HG02588 (cell line): ENCODE measurements around the gene CWF19L2.
"Not testable (repeated sequence)": the region's sequence is repeated elsewhere in the genome, so short reads cannot be mapped to it uniquely, and the experiment has no call there.

Experiments
- ATAC-seq: cut with Tn5 transposase; IDR thresholded peaks from one replicate; pipeline ENCODE4 v1.9.1; 2021; ENCODE audit warnings: mild to moderate bottlenecking, moderate library complexity; ENCODE audit not compliant: unreplicated experiment

Gene CWF19L2

GRCh38 chr11:107457558-107458271 lies at the start of gene CWF19L2:
TSS of gene CWF19L2 (minus strand) at chr11:107457825. CDS start at chr11:107457816, 9 bp downstream.
- ATAC-seq = peak; percentile 99

DNA sequence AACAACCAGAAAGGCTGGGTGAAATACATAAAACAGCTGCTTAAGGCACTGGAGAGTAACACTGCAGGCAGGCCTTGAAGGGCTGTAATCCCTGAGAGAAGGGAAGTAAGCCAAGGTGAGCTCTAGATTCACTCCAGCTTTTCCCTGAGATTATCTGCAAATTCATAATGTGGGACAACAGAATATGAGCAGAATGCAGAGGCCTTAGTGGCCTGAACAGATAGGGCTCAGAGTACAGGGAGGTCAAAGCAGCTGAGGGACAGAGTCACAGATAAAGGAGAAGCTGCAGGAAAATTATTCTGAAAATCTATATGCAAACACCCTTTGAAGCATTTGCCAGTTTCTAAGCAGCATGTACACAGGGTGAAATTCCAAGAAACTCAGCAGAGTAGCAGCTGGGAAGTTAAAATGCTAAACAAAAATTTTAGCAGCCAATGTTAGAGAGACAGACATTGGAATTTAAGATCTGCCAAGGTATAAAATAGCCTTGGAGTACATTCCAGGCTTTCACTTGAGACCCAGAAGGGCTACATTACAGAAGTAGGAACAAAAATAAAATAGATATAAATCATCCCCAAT lies 48.1 kb upstream of the CWF19L2 start:
- ATAC-seq = no peak

- no peak for ATAC-seq
These were observed 47.4 kb upstream of the CWF19L2 start for GRCh38 chr11:107504981-107505380.

DNA sequence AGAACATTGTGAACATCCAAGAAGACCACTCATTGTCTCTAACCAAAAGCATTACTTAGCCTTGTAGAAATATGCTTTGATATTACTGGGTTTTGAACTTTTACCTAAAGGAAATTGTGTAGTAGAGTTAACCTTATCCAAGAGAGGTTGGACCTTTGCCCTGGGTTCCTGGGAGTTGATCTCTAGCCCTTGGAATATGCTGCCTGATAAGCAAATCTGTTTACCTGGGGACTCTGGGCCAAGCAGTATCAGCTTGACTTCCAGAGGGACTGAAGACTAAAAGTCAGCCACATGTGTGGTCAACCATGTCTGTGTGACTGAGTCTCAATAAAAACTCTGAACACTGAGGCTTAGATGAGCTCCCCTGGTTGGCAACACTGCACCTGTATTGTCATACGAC lies 44.1 kb upstream of the CWF19L2 start:
- no peak for ATAC-seq

DNA sequence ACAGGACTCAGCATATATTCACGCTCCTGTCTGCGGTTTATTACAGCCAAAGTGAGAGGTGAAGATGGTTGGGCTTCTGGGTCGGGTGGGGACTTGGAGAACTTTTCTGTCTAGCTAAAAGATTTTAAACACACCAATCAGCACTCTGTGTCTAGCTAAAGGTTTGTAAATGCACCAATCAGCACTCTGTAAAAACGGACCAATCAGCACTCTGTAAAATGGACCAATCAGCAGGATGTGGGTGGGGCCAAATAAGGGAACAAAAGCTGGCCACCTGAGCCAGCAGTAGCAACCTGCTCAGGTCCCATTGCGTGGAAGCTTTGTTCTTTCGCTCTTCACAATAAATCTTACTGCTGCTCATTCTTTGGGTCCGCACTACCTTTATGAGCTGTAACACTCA lies 39.7 kb upstream of the CWF19L2 start:
- not testable (repeated sequence) for ATAC-seq

DNA sequence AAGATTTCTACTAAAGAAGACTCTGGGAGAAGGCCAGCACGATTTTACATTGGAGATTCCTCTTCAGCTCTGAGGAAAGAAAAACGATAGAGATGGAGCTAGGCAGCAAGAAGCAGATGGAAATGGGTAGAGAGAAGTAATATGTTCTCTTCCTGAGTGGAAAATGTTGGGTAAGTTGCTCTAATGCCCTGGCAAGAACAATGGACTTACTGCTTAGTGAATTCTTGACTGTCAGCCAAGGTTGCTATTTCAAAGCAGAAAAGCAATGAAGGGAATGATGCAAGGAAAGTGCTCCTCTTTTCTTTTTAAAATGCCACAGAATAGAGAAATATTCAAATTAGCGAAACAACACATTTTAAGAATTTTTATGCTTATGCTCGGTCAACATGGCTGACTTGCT lies 38.4 kb upstream of the CWF19L2 start:
- no peak for ATAC-seq

DNA sequence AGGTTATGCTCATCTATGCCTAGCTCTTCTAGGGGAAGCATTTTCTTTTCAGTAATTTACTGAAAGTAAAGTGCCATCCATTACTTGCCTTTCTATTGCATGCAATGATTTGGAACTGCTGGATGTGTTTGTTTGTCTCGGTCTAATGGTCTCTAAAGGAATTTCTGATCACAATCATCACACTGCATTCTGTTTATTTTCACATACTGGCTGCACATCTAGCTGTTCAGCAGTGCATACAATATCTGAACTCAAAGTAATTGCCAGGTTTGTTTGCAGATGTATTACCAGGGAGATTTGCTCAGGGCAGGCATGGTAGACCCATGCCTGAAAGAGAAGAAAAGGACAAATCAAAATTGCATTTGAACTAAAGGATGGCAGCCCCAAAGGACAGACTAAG lies 36.4 kb upstream of the CWF19L2 start:
- ATAC-seq = no peak

DNA sequence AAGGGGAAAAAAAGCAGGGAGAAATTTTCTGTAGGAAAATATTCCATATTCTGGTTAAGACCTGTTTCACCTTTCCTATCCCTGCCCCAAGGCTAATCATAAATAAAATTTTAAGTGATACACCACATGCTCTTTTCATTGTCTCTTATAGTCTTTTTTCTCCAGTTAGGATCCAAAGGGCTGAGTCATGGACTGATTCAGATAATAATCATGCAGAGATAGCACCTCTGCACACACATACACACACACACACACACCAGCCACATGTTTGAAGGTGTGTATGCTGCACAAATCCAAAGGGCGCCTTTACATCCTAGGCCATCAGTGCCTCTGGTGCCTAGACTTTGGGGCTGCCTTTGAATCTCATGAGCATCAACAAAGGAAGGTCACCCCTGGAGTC lies 35.5 kb upstream of the CWF19L2 start:
- ATAC-seq = no peak

DNA sequence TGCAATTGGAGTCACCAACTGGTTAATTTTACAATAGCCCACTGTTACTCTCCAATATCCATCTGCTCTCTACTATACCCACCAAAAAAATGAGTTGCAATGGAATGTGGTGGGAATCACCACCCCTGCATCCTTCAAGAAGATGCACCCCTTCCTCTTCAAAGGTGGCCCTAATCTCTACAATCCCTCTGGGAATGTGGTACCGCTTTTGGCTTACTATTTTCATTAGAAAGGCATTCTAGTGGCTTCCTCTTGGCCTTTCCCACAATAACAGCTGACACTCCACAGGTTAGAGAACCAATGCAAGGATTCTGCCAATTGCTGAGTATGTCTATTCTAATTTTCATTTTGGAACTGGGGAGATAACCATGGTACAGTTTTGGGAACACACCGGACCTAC lies 33.2 kb upstream of the CWF19L2 start:
- no peak for ATAC-seq

DNA sequence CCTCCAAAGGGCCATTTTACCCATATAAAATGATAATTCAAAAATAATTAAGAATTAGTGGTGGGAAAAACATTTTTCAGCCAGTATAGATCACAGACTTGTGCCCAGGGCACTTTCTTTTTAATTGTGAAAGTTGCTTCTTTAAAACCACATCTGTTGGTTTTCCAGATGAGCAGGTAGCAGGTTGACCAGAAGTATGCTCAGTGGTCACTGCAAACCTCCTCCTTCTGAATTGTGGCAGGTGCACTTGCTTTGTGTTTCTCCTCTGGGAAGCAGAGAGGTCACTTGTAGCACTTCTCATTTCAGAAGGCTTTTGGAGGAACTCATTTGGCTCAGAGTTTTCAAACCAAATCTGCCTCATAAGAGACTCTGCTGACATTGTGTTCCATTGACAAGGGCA lies 24.6 kb upstream of the CWF19L2 start:
- no peak for ATAC-seq

GRCh38 chr11:107478922-107479321 lies 21.3 kb upstream of the CWF19L2 start:
- no peak for ATAC-seq

DNA sequence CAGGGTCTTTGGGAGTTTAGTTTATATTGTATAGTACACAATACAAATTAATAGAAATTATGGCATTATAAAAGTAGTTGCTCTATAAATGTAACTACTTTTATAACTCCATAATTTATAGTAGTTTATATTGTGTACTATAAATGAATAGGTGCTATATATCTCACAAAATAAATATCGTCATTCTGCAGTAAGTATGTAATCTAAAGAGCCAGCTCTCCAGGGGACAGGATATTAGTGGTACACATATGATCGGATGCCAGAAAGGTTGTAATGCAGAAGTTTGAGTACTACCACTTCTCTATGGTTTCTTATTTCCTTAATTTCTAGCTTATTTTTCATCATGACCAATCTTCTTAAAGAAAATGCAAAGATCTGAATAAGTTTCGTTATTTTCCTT lies 20.2 kb upstream of the CWF19L2 start:
- no peak for ATAC-seq

DNA sequence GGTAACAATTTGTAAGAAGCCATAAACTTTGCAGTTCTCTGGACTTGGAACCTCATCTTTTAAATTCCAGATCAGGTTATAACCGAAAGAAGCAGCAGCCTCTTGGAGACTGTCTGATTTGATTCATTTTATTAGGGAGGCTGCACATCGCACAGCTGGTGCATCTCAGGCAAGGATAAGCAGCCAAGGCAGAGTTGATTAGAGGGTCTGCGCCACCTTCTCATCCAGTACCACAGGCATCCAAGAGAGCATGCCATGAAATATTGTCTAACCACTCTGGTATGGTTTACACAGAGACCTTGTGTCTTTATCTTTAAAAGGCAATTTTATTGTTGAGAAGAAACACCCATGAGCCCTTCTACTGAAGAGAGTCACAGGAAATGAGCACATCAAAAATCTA lies 16.2 kb upstream of the CWF19L2 start:
- ATAC-seq = no peak

DNA sequence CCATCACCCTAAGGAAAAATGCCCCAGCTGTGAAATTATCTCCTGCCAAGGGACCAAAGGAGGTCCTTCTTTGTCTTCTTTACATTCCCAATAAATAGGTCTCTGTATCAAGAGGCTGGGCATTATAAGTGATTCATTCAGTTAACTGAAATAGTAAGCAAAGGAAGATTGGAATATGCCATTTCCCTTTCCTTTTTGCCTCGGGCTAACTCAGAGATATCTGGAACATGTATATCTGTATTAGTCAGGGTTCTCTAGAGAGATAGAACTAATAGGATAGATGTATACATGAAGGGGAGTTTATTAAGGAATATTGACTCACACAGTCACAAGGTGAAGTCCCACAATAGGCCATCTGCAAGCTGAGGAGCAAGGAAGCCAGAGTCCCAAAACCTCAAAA lies 15.3 kb upstream of the CWF19L2 start:
- no peak for ATAC-seq

DNA sequence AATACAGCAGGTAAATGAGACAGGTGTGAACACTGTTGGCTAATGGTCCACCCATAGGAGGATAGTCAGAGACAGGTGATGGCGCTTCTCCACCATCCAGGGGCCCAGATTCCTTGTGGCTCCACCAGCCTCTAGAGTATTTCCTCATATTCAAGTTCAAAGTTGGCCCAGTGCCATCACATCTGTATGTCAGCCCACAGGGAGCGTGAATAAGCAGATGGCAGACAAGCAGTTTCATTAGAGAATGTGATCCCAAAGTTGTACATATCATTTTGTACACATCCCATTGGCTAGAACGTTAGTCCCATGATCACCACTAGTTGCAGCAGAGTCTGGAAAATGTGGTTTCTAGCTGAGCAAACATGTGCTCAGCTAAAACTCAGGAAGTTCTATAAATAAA lies 11.0 kb upstream of the CWF19L2 start:
- ATAC-seq = no peak

GRCh38 chr11:107467696-107468095 lies 10.1 kb upstream of the CWF19L2 start:
- no peak for ATAC-seq

GRCh38 chr11:107466275-107466866 lies 8.7 kb upstream of the CWF19L2 start:
- not testable (repeated sequence) for ATAC-seq

GRCh38 chr11:107457205-107457557 lies 444 bp downstream of the CWF19L2 start:
- ATAC-seq = peak; percentile 33

DNA sequence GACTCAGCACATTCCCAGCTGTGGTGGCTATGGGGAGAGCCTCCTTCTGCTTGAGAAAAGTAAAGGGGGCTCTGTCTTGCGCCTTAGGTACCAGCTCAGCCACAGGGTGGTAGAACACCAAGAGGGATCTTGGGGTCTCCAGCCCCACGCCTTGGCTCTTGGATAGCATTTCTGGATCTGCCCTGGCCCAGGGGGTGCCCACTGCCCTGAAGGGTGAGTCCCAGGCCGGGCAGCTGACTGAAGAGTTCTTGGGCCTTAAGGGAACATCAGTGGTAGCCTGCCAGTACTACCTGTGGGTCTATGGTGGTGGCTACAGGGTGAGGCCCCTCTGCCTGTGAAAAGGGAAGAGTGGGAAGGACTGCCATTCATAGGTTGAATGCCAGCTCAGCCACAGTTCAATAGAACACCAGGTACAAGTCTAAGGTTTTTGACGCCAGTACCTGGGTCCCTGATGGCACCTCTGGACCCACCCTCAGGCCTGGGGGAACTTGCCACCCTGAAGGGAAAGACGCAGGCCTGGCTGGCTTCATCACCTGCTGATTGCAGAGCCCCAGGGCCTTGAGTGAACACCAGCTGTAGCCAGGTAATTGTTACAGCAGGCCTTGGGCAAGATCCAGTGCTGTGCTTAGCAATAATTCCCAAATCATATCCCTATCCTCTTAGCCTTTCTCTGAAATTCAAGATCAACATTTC lies 3.9 kb downstream of the CWF19L2 start:
- no peak for ATAC-seq

GRCh38 chr11:107446822-107447431 lies 10.7 kb downstream of the CWF19L2 start:
- ATAC-seq = no peak

GRCh38 chr11:107442715-107443215 lies 14.9 kb downstream of the CWF19L2 start:
- ATAC-seq = no peak
